ENCODE data around the gene HERC3.

Gene HERC3

GRCh38 chr4:88746206-88746605, 153.9 kb downstream of the HERC3 start:
- H3K27ac ChIP-seq: no peak overlapping the region
- ChIA-PET POLR2A (ENCODE audit: low non-redundant PET) (no interaction called here), CTCF (no interaction called here)
- no peak for TF ChIP-seq CTCF (conservative IDR thresholded peaks at IDR 0.05; ENCODE audit: low read depth)
- DNase-seq (ENCODE audit: low spot score): no peak

- ChIA-PET CTCF (no interaction called here), POLR2A (ENCODE audit: low non-redundant PET) (no interaction called here)
- no peak for TF ChIP-seq CTCF (conservative IDR thresholded peaks at IDR 0.05; ENCODE audit: low read depth)
- DNase-seq (ENCODE audit: low spot score): no peak
- H3K27ac ChIP-seq: no peak overlapping the region
These were observed 155.1 kb downstream of the HERC3 start for GRCh38 chr4:88747351-88747750.

GRCh38 chr4:88750369-88750768, 158.1 kb downstream of the HERC3 start:
- DNase-seq (ENCODE audit: low spot score): no peak
- no peak for TF ChIP-seq CTCF (conservative IDR thresholded peaks at IDR 0.05; ENCODE audit: low read depth)
- ChIA-PET CTCF (no interaction called here), POLR2A (ENCODE audit: low non-redundant PET) (no interaction called here)
- H3K27ac ChIP-seq: no peak overlapping the region

GRCh38 chr4:88751258-88752075, 159.2 kb downstream of the HERC3 start:
- ChIA-PET POLR2A (ENCODE audit: low non-redundant PET) (no interaction called here), CTCF (interaction anchor here (0.7 kb wide), 1 partner anchor 312 kb away, joined by 5 read pairs; no protein-coding TSS in a partner anchor)
- H3K27ac ChIP-seq: no peak overlapping the region
- no peak for DNase-seq (ENCODE audit: low spot score)
- no peak for TF ChIP-seq CTCF (conservative IDR thresholded peaks at IDR 0.05; ENCODE audit: low read depth)

- TF ChIP-seq CTCF (conservative IDR thresholded peaks at IDR 0.05; ENCODE audit: low read depth): no peak
- ChIA-PET POLR2A (ENCODE audit: low non-redundant PET) (no interaction called here), CTCF (no interaction called here)
- H3K27ac ChIP-seq: no peak overlapping the region
- no peak for DNase-seq (ENCODE audit: low spot score)
These were observed 159.8 kb downstream of the HERC3 start for GRCh38 chr4:88752076-88752463.

- ChIA-PET POLR2A (ENCODE audit: low non-redundant PET) (no interaction called here), CTCF (no interaction called here)
- H3K27ac ChIP-seq: no peak overlapping the region
- no peak for DNase-seq (ENCODE audit: low spot score)
- TF ChIP-seq CTCF (conservative IDR thresholded peaks at IDR 0.05; ENCODE audit: low read depth): no peak
These were observed 160.5 kb downstream of the HERC3 start for GRCh38 chr4:88752754-88753153.

Measured in RWPE1 (cell line).